Suprapubic skin (tissue), 4 donors: ENCODE measurements around the gene SEMA5B. TPM values are rescaled to one million over a fixed set of nuclear protein-coding genes. Genes with fewer than 3 reads are reported as not detected.

ENCODE experiments used
- DNase-seq, 2 donors: peaks; one replicate each; pipeline ENCODE4 v3.0.0-alpha.2; 2019; ENCODE audit warnings: low spot score in 2 of 2
- H3K27ac ChIP-seq: fragments of 200-600 bp; sonication (generic); one replicate; pipeline ENCODE4 v1.5.1; 2019
- H3K27me3 ChIP-seq: fragments of 200-600 bp; sonication (generic); one replicate; pipeline ENCODE4 v1.5.1; 2019
- H3K36me3 ChIP-seq: fragments of 200-600 bp; sonication (generic); one replicate; pipeline ENCODE4 v1.5.1; 2019
- H3K4me1 ChIP-seq: fragments of 200-600 bp; sonication (generic); one replicate; pipeline ENCODE4 v1.5.1; 2019
- H3K4me3 ChIP-seq: fragments of 200-600 bp; sonication (generic); one replicate; pipeline ENCODE4 v1.5.1; 2019; ENCODE audit warnings: mild to moderate bottlenecking
- H3K9me3 ChIP-seq: fragments of 200-600 bp; sonication (generic); one replicate; pipeline ENCODE4 v1.5.1; 2019
- CTCF ChIP-seq, 2 donors: fragments of 200-600 bp in 1 of 2; fragments of 450-650 bp in 1 of 2; sonication (generic) in 1 of 2; IDR thresholded peaks; one replicate each; pipeline ENCODE4 v1.5.1; 2016 to 2019; ENCODE audit warnings: antibody characterized with exemption in 2 of 2, mild to moderate bottlenecking in 1 of 2, moderate library complexity in 1 of 2
- EP300 ChIP-seq: sonication (generic); formaldehyde crosslinking; IDR thresholded peaks from one replicate; pipeline ENCODE4 v1.6.1; 2017; ENCODE audit warnings: antibody characterized with exemption
- POLR2A ChIP-seq, 2 donors: fragments of 450-650 bp; IDR thresholded peaks; one replicate each; pipeline ENCODE4 v1.6.1; 2017; ENCODE audit warnings: antibody characterized with exemption in 2 of 2, mild to moderate bottlenecking in 2 of 2, moderate library complexity in 2 of 2
- POLR2AphosphoS5 ChIP-seq, 3 donors: sonication (generic); formaldehyde crosslinking; IDR thresholded peaks; one replicate each; pipeline ENCODE4 v1.6.1; 2017; ENCODE audit warnings: antibody characterized with exemption in 3 of 3
- total RNA-seq, 4 donors: library from RNA; depleted of rRNA; stranded (reverse); fragments of >200 nt; gene quantifications; one replicate each; pipeline ENCODE4 v1.1.0, GENCODE V29; 2016

The SEMA5B gene
- total RNA-seq, 4 donors from 2014 or later: 1.4 to 2.0 (median 1.8) TPM; not detected in 1

GRCh38 chr3:122862381-122862780 lies 165.2 kb downstream of the SEMA5B start:
- H3K4me3 ChIP-seq: no peak overlapping the region
- H3K4me1 ChIP-seq: no peaks in the 10 kb centered on the region
- peaks cover 21% of the 10 kb centered on the region for H3K36me3 ChIP-seq
- no peaks in the 10 kb centered on the region for H3K27me3 ChIP-seq
- no peaks in the 10 kb centered on the region for H3K9me3 ChIP-seq
- TF ChIP-seq POLR2AphosphoS5 (IDR thresholded peaks at IDR 0.05): no peak
- no peak for TF ChIP-seq CTCF (IDR thresholded peaks at IDR 0.05)
- TF ChIP-seq EP300: no peak
- no peak for TF ChIP-seq POLR2A (IDR thresholded peaks at IDR 0.05)
- no peak for DNase-seq
- H3K27ac ChIP-seq: no peak overlapping the region

Other genes with a start within 250 kb of the SEMA5B start
- 10 to 100 TPM in 3 of 4 donors, 1 to 10 TPM in 1; 8.8 to 32.8 (median 15.7) TPM for gene HSPBAP1, start 233.9 kb downstream of the SEMA5B start, total RNA-seq
- 10 to 100 TPM; 20.9 to 34.0 (median 32.1) TPM for gene SLC49A4, start 232.7 kb downstream of the SEMA5B start, total RNA-seq
- 1 to 10 TPM; 5.3 to 9.2 (median 7.2) TPM for gene PDIA5, start 39.3 kb upstream of the SEMA5B start, total RNA-seq
- 10 to 100 TPM; 20.1 to 43.1 (median 28.7) TPM for gene SEC22A, start 174.2 kb upstream of the SEMA5B start, total RNA-seq